ENCODE measurements around the gene KNL1. TPM values are rescaled to one million over a fixed set of nuclear protein-coding genes. Genes with fewer than 3 reads are reported as not detected.

KNL1 gene
- total RNA-seq, 1 experiment from 2014 or later, result 25.8 TPM

GRCh38 chr15:40591389-40591788 is 2.7 kb upstream of the KNL1 start:
- Histone ChIP-seq H3K4me1 (ENCODE audit: low read length) (peaks cover 37% of the 10 kb centered on the region), H3K4me3 (ENCODE audit: low read length) (no peak overlapping the region), H2AFZ (ENCODE audit: low read length) (no peak overlapping the region), H3K9me2 (replicated peaks; ENCODE audit: insufficient read depth, low read length) (no peaks in the 10 kb centered on the region), H3K9me3 (ENCODE audit: low read length) (no peaks in the 10 kb centered on the region), H3K27me3 (ENCODE audit: low read length) (no peaks in the 10 kb centered on the region), H3K27ac (ENCODE audit: low read length) (no peak overlapping the region), H4K20me1 (ENCODE audit: insufficient read depth, low read depth, low read length) (no peaks in the 10 kb centered on the region), H3K36me3 (ENCODE audit: insufficient read depth, low read length) (no peaks in the 10 kb centered on the region), H3K4me2 (ENCODE audit: low read depth, low read length, poor library complexity, severe bottlenecking) (no peak overlapping the region), H3K79me2 (ENCODE audit: low read length) (peaks cover 22% of the 10 kb centered on the region), H3K9ac (ENCODE audit: low read length) (no peak overlapping the region)
- DNase-seq, result no peak

- Histone ChIP-seq H3K79me2 (ENCODE audit: low read length) (peaks cover 39% of the 10 kb centered on the region), H3K27ac (ENCODE audit: low read length) (peak overlapping the region; percentile 81; the same call in 1 of the 2 replicates), H3K36me3 (ENCODE audit: insufficient read depth, low read length) (peaks cover 4% of the 10 kb centered on the region; the same call in 1 of the 2 replicates), H3K4me2 (ENCODE audit: low read depth, low read length, poor library complexity, severe bottlenecking) (peak overlapping the region; percentile 88), H2AFZ (ENCODE audit: low read length) (peak overlapping the region; percentile 85), H3K27me3 (ENCODE audit: low read length) (no peaks in the 10 kb centered on the region), H3K9me3 (ENCODE audit: low read length) (no peaks in the 10 kb centered on the region), H4K20me1 (ENCODE audit: insufficient read depth, low read depth, low read length) (no peaks in the 10 kb centered on the region), H3K4me1 (ENCODE audit: low read length) (peaks cover 39% of the 10 kb centered on the region), H3K9ac (ENCODE audit: low read length) (peak overlapping the region; percentile 82), H3K4me3 (ENCODE audit: low read length) (peak overlapping the region; percentile 77), H3K9me2 (replicated peaks; ENCODE audit: insufficient read depth, low read length) (no peaks in the 10 kb centered on the region)
- DNase-seq, result no peak
Observed at GRCh38 chr15:40593165-40593564, 884 bp upstream of the KNL1 start.

GRCh38 chr15:40594429-40594836 is 384 bp downstream of the KNL1 start:
- peaks cover 4% of the 10 kb centered on the region; the same call in 1 of the 2 replicates for H3K36me3 ChIP-seq (ENCODE audit: insufficient read depth, low read length)
- peak overlapping the region; percentile 77 for H3K4me3 ChIP-seq (ENCODE audit: low read length)
- H3K9ac ChIP-seq (ENCODE audit: low read length), result peak overlapping the region; percentile 82
- peak overlapping the region; percentile 88 for H3K4me2 ChIP-seq (ENCODE audit: low read depth, low read length, poor library complexity, severe bottlenecking)
- no peaks in the 10 kb centered on the region for H3K9me3 ChIP-seq (ENCODE audit: low read length)
- peaks cover 32% of the 10 kb centered on the region for H3K4me1 ChIP-seq (ENCODE audit: low read length)
- peaks cover 52% of the 10 kb centered on the region for H3K79me2 ChIP-seq (ENCODE audit: low read length)
- peak overlapping the region; percentile 85; the same call in 1 of the 2 replicates for H2AFZ ChIP-seq (ENCODE audit: low read length)
- H3K27me3 ChIP-seq (ENCODE audit: low read length), result no peaks in the 10 kb centered on the region
- H4K20me1 ChIP-seq (ENCODE audit: insufficient read depth, low read depth, low read length), result no peaks in the 10 kb centered on the region
- no peaks in the 10 kb centered on the region for H3K9me2 ChIP-seq (replicated peaks; ENCODE audit: insufficient read depth, low read length)
- peak; percentile 86 for DNase-seq
- peak overlapping the region; percentile 81 for H3K27ac ChIP-seq (ENCODE audit: low read length)

- H3K4me2 ChIP-seq (ENCODE audit: low read depth, low read length, poor library complexity, severe bottlenecking), result peak overlapping the region; percentile 88
- no peak overlapping the region for H2AFZ ChIP-seq (ENCODE audit: low read length)
- H3K4me1 ChIP-seq (ENCODE audit: low read length), result peaks cover 32% of the 10 kb centered on the region
- H3K9me2 ChIP-seq (replicated peaks; ENCODE audit: insufficient read depth, low read length), result no peaks in the 10 kb centered on the region
- peak overlapping the region; percentile 81 for H3K27ac ChIP-seq (ENCODE audit: low read length)
- peak overlapping the region; percentile 82 for H3K9ac ChIP-seq (ENCODE audit: low read length)
- H4K20me1 ChIP-seq (ENCODE audit: insufficient read depth, low read depth, low read length), result no peaks in the 10 kb centered on the region
- H3K79me2 ChIP-seq (ENCODE audit: low read length), result peaks cover 60% of the 10 kb centered on the region
- no peak for DNase-seq
- H3K9me3 ChIP-seq (ENCODE audit: low read length), result no peaks in the 10 kb centered on the region
- peak overlapping the region; percentile 77 for H3K4me3 ChIP-seq (ENCODE audit: low read length)
- peaks cover 4% of the 10 kb centered on the region; the same call in 1 of the 2 replicates for H3K36me3 ChIP-seq (ENCODE audit: insufficient read depth, low read length)
- H3K27me3 ChIP-seq (ENCODE audit: low read length), result no peaks in the 10 kb centered on the region
Observed at GRCh38 chr15:40595219-40595618, 1.2 kb downstream of the KNL1 start.

GRCh38 chr15:40595773-40596172 is 1.7 kb downstream of the KNL1 start:
- no peak for DNase-seq
- Histone ChIP-seq H3K9me3 (ENCODE audit: low read length) (no peaks in the 10 kb centered on the region), H3K36me3 (ENCODE audit: insufficient read depth, low read length) (peaks cover 4% of the 10 kb centered on the region), H3K4me1 (ENCODE audit: low read length) (peaks cover 32% of the 10 kb centered on the region), H3K9ac (ENCODE audit: low read length) (peak overlapping the region; percentile 55), H2AFZ (ENCODE audit: low read length) (no peak overlapping the region), H4K20me1 (ENCODE audit: insufficient read depth, low read depth, low read length) (no peaks in the 10 kb centered on the region), H3K27me3 (ENCODE audit: low read length) (no peaks in the 10 kb centered on the region), H3K9me2 (replicated peaks; ENCODE audit: insufficient read depth, low read length) (no peaks in the 10 kb centered on the region), H3K4me3 (ENCODE audit: low read length) (peak overlapping the region; percentile 77), H3K27ac (ENCODE audit: low read length) (no peak overlapping the region), H3K79me2 (ENCODE audit: low read length) (peaks cover 65% of the 10 kb centered on the region), H3K4me2 (ENCODE audit: low read depth, low read length, poor library complexity, severe bottlenecking) (peak overlapping the region; percentile 88)

DNA sequence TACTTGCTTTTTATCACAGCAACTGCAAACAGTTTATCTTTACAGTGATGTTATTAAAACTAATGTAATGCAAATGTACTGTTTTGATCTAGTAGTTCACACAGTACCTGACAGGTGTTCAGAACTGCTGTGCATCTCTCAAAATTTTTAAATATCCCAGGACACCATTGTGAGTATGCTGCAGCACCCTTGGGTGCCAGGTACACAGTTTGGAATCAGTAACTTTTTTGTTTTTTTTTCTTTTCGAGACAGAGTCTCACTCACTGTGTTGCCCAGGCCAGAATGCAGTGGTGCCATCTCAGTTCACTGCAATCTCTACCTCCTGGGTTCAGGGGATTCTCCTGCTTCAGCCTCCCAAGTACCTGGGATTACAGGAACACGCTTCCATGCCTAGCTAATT is 3.0 kb downstream of the KNL1 start:
- Histone ChIP-seq H3K9ac (ENCODE audit: low read length) (no peak overlapping the region), H3K79me2 (ENCODE audit: low read length) (peaks cover 76% of the 10 kb centered on the region), H3K4me3 (ENCODE audit: low read length) (no peak overlapping the region), H3K4me2 (ENCODE audit: low read depth, low read length, poor library complexity, severe bottlenecking) (no peak overlapping the region), H3K36me3 (ENCODE audit: insufficient read depth, low read length) (peaks cover 7% of the 10 kb centered on the region), H2AFZ (ENCODE audit: low read length) (no peak overlapping the region), H3K27me3 (ENCODE audit: low read length) (no peaks in the 10 kb centered on the region), H4K20me1 (ENCODE audit: insufficient read depth, low read depth, low read length) (no peaks in the 10 kb centered on the region), H3K4me1 (ENCODE audit: low read length) (peaks cover 36% of the 10 kb centered on the region), H3K9me3 (ENCODE audit: low read length) (no peaks in the 10 kb centered on the region), H3K9me2 (replicated peaks; ENCODE audit: insufficient read depth, low read length) (no peaks in the 10 kb centered on the region), H3K27ac (ENCODE audit: low read length) (no peak overlapping the region)
- DNase-seq, result no peak

GRCh38 chr15:40598126-40598525 is 4.1 kb downstream of the KNL1 start:
- no peak for DNase-seq
- Histone ChIP-seq H3K4me3 (ENCODE audit: low read length) (no peak overlapping the region), H3K9me3 (ENCODE audit: low read length) (no peaks in the 10 kb centered on the region), H3K9me2 (replicated peaks; ENCODE audit: insufficient read depth, low read length) (no peaks in the 10 kb centered on the region), H3K27me3 (ENCODE audit: low read length) (no peaks in the 10 kb centered on the region), H3K79me2 (ENCODE audit: low read length) (peaks cover 84% of the 10 kb centered on the region), H4K20me1 (ENCODE audit: insufficient read depth, low read depth, low read length) (no peaks in the 10 kb centered on the region), H3K4me1 (ENCODE audit: low read length) (peaks cover 38% of the 10 kb centered on the region), H3K9ac (ENCODE audit: low read length) (no peak overlapping the region), H3K27ac (ENCODE audit: low read length) (no peak overlapping the region), H2AFZ (ENCODE audit: low read length) (no peak overlapping the region), H3K36me3 (ENCODE audit: insufficient read depth, low read length) (peaks cover 10% of the 10 kb centered on the region), H3K4me2 (ENCODE audit: low read depth, low read length, poor library complexity, severe bottlenecking) (no peak overlapping the region)

DNA sequence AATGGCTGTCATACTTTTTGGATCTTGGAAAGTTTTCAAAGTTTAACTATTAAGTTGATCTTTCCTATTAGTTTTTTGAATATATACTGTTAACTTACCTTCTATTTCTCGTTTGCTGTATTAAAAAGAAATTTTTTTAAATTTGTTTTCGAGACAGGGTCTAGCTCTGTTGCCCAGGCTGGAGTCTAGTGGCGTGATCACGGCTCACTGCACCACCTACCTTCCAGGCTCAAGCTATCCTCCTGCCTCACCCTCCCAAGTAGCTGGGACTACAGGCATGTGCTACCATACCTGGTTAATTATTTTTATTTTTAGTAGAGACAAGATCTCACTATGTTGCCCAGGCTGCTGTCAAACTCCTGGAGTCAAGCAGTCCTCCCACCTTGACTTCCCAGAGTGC is 4.6 kb downstream of the KNL1 start:
- Histone ChIP-seq H3K79me2 (ENCODE audit: low read length) (peaks cover 90% of the 10 kb centered on the region), H3K27ac (ENCODE audit: low read length) (no peak overlapping the region), H3K4me2 (ENCODE audit: low read depth, low read length, poor library complexity, severe bottlenecking) (no peak overlapping the region), H4K20me1 (ENCODE audit: insufficient read depth, low read depth, low read length) (no peaks in the 10 kb centered on the region), H3K27me3 (ENCODE audit: low read length) (no peaks in the 10 kb centered on the region), H2AFZ (ENCODE audit: low read length) (no peak overlapping the region), H3K9me2 (replicated peaks; ENCODE audit: insufficient read depth, low read length) (no peaks in the 10 kb centered on the region), H3K4me3 (ENCODE audit: low read length) (no peak overlapping the region), H3K9ac (ENCODE audit: low read length) (no peak overlapping the region), H3K9me3 (ENCODE audit: low read length) (no peaks in the 10 kb centered on the region), H3K4me1 (ENCODE audit: low read length) (peaks cover 38% of the 10 kb centered on the region), H3K36me3 (ENCODE audit: insufficient read depth, low read length) (peaks cover 10% of the 10 kb centered on the region)
- DNase-seq, result no peak

Data from Karpas-422 (cell line).